GM12891 (cell line): ENCODE results near the gene SMAD7.

ENCODE experiments used
- POLR2A ChIP-seq: IDR thresholded peaks from 2 replicates; pipeline ENCODE4 v1.6.1; 2011; ENCODE audit warnings: low read depth, low read length, control low read depth
- POLR2AphosphoS5 ChIP-seq: IDR thresholded peaks from 2 replicates; pipeline ENCODE4 v1.6.1; 2011; ENCODE audit warnings: low read depth, low read length, control low read depth
- TAF1 ChIP-seq: IDR thresholded peaks from 2 replicates; pipeline ENCODE4 v1.6.1; 2011; ENCODE audit warnings: low read depth, low read length, control low read depth

GRCh38 chr18:48974304-48975119 lies 23.7 kb upstream of the SMAD7 start:
- TF ChIP-seq POLR2A (no peak), POLR2AphosphoS5 (no peak), TAF1 (no peak)
